Stimulated activated CD4-positive, alpha-beta T cell treated with anti-CD3 and anti-CD28 coated beads, Interleukin-2, amount 100 ng/mL, for 24 hours (primary cell): ENCODE measurements around the gene USF1.
A peak's percentile ranks its signal among the peaks of the same experiment; 100 is the strongest.
"Not testable (repeated sequence)": the region's sequence is repeated elsewhere in the genome, so short reads cannot be mapped to it uniquely, and the experiment has no call there.

Source experiments
- DNase-seq, 2 donors: peaks; one replicate each; pipeline ENCODE4 v3.0.0-alpha.2; 2020

Gene USF1

DNA sequence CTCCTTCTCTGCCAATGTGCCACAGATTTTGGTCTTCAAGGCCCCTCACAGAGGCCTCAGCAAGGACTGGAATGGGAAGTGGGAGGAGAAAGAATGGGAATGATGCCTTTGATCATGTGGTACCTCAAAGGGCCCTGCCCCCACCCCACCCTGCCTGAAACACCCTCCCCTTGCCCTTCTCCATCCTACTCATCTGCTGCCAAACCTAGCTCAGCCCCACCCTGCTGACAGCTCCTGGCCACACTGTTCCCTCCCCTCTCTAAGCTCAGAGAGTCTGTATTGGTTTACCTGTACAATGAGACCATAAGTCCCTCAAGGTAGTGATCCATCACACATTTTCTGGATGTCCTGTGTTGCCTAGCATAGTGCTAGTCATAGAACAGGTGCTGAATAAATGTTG is 30.6 kb upstream of the USF1 start:
- DNase-seq = no peak

DNA sequence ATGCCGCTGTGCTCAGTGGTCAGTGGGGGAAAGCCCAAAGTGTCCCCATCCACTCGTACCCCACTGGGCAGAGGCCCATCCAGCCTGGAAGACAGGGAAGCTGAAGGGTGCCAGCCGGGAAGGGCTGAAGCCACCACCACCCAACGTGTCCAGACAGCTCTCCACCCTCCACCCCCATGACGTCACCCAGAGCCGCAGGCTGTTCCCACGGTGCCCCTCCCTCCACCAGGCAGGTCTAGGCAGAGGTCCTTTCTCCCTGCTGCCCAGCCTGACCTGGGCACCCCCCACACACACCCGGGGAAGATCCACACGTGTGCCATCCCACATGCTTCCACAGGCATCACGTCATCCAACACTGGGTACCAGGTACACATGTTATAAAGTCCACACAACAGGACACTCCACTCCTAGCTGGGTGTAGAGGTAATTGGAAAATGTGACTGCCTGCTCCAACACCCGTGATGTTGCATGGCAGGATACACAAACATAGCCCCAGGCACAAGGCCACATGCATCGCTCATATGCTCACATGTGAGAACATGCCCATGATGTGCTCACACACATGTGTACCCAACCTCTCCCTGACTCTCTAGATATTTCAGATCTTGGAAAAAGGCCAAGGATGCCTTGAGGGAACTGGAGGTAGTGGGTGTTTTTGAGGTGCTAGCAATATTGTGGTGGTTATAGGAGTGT is 29.0 kb upstream of the USF1 start:
- DNase-seq = no peak

DNA sequence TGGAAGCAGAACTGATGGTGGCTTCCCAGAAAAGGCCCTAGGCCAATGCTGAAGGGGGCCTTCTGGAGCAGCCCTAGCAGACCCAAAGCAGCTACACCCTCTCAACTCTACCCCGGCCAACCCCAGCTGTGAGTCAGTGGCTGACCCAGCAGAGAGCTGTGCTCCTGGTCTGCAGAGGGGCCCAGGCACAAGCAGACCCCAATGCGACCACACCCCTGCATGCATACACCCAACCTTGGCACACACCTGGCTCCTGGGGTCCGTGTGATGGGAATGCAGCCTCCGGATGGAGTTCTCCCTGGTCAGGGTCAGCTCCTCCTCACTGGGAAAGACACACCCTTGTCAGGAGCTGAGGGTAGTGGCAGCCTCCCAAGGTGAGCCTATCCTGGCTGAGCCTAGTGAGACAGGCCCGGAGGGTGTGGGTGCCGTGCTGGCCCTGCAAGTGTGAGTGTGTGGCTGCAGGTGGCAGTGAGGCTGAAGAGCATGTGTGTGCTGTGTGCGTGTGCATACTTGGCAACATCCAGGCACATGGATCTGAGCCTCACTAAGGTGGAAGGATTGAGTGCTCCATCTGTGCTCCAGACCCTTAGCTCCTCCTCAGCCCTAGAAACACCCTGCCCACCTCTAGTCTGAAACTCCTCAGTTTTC is 27.8 kb upstream of the USF1 start:
- no peak for DNase-seq

DNA sequence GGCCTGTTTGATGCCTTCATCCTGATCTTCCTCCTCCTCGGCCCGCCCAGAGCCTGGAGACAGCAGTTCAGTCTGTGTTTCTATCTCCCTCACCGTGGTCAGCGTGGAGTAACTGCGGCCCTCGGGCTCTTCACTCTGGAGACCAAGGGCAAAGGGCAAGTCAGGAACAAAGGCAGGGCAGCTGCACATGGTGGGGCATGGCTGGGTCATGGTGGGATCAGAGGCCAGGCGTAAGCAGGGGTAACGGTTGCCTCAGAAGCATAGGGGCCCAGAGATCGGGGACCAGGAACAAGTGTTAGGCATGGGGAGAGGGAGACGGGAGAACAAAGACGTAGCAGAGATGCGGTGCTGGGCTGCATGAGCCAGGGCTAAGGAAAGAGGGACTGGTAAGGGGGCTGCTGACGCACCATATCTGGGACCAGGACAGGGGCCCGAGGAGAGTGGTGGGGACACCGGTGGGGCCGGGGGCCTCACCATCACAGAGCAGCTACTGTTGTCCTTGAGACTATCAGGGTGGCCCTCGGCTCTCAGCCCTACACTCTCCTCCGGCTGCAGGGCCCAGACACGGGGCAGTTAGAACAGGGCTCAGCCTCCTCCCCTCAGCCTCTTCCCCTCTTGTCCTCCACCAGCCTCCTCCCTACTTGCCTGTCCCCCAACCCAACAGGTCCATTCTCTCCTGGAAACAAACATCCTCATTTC is 27.1 kb upstream of the USF1 start:
- no peak for DNase-seq

DNA sequence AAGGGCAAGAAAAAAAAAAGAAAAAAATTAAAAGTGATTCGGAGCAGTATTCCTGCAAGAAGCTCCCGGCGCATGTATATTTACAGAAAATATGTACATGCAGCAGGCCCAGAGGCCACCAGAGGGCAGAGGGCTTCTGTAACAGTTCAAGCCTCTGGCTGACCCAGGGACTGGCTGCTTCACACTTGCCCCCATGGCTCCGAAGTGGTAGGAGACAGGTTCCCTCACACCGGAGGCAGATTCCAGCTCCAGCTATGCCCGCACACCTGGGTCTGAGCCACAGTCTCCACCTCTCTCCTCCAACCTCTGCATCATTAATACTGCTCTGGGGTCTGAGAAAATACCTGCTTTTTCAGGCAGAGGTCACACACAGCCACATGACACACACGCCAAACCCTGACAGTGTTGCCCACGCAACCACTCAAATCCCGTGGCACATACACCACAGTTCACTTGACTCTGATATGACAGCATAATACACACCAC is 26.2 kb upstream of the USF1 start:
- DNase-seq = peak; percentile 54 to 57

DNA sequence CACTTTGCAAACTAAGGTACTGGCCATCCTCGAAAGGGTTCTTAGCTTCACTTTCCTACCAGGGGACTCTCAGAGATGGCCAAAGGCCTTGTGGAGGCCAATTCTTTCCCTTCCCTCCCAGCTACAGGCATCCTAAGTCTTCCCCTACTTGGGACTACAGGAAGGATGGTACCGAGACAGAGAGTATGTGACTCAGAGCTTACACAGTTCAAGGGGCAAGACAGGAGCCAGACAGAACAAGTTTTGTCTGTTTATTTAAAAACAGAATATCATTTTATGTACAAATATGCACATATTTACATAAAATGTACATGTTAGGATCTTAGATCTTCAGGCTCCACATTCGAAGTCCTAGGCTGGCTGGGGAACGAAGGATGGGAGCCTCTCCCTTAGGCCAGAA is 25.0 kb upstream of the USF1 start:
- DNase-seq = no peak

DNA sequence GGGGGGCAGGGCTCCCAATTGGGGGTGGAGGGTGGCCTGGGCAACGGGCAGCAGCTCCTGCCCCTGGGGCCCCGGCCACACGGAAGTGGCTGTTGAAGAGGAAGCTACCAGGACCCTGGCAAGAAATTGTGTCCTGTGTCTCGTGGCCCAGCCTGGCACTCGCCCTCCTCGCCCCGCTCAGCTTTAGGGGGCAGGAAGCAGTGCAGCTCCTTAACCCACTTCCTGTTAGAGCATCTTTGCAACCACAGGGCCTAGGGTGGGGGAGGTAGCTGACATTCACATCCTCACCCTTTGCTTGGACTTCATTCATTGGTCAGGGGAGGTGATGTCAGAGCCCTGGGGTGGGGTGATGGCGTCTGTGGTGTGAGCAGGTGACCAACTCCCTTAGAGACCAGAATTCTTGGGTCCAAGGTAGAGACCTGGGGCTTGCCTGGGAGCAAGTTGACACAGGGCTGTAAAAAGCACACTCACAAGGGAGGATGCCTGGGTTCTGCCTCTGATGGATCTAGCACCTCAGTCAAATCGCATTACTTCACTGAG is 24.0 kb upstream of the USF1 start, which contains the start of gene ARHGAP30:
TSS of gene ARHGAP30 (minus strand) at position 161 of the 540 bp plus-strand sequence. CDS start 267 bp downstream, outside the sequence.
- DNase-seq = peak; percentile 79

DNA sequence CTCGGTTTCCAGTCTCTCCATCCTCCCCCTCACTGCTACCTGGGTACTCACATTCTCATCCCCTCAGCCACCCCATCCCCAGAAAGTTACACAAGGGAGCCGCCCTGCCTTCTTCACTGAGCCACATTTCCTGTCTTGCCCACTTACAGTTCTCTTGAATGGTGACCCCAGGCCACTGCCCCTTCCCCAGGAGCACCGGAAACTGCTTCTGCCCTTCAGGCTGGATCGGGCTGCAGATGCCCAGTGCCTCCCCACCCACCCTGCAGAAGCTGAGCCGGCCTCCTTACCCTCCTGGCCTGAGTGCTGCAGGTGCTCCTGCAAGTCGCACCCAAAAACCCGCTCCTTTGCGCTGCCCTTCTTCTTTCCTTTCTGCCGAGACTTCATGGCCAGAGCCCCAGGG is 23.5 kb upstream of the USF1 start:
- DNase-seq = peak in 1 of 2 donors; percentile 38

DNA sequence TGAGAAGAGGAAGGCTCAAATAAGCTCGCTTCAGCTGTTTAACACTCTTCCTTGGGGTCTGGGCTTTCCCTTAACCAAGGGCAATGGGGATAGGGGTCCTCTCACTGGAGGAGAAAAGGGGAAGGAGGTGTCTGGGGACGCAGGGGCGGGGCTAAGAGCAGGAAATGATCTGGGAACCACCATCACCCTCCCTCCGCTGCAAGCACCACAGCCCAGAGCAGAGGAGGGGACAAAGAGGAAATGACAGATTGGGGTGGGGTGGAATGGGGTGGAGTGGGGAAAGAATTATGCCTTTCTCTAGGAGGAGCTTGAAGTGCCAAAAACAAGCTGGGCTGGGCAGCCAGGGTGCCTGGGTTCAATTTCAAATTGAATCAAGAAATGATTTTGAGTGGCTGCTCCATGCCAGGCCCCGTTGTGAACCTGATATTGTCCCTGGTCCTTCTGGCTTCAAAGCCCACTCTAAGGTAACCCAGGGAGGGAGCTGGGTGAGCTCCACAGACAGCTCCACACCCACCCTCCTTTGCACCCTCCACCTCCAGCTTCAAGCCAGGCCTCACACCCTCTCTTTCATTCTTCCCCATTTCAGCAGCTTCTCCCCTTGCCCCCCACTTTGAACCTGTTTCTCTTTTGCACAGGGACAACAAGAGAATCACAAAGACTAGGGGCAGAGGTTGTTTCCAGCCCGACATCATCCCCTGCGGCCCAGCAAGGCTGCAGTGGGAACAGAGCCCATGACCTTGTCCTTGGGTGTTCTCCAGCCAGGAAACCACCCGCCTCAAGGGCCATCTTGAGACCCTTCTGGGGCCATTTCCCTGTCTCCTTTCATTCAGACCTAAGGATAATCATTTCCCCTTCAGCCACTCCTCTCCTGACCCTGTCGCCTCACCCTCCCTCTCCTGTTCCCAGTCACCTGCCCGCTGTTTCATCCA is 22.8 kb upstream of the USF1 start:
- DNase-seq = peak; percentile 82 to 83

DNA sequence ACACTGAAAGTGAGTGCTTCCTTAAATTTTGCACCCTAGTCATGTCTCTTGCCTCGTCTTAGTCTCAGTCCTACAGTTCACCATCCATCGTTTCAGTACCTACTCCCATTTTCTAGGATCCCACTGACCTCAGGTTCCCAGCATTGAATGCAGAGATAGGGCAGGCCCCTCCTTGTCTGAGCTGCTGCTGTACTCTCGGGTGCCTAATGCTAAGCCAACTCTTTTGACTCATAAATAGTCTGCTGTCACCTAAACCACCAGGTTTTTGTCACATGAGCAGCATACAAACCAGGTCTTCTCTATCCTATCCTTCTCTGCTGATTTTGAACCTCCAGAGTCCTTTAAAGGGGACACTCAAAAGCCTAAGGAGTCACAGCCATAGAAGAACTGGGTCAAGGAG is 20.9 kb upstream of the USF1 start:
- DNase-seq = peak in 1 of 2 donors; percentile 45

DNA sequence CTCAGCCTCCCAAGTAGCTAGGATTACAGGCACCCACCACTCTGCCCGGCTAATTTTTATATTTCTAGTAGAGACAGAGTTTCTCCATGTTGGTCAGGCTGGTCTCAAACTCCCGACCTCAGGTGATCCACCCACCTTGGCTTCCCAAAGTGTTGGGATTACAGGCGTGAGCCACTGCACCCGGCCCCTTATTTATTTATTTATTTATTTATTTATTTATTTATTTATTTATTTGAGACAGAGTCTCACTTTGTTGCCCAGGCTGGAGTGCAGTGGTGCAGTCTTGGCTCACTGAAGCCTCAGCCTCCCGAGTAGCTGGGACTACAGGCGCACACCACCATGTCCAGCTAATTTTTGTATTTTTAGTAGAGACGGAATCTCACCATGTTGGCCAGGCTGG is 19.9 kb upstream of the USF1 start:
- not testable (repeated sequence) for DNase-seq

DNA sequence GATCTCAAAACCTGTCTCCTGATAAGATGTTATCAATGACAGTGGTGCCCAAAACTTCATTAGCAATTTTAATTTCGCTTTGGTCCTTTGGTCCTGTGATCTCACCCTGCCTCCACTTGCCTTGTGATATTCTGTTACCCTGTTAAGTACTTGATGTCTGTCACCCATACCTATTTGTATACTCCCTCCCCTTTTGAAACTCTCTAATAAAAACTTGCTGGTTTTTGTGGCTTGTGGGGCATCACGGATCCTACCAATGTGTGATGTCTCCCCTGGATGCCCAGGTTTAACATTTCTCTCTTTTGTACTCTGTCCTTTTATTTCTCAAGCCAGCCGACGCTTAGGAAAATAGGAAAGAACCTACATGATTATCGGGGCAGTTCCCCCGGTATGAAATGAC is 18.2 kb upstream of the USF1 start:
- DNase-seq = not testable (repeated sequence)

DNA sequence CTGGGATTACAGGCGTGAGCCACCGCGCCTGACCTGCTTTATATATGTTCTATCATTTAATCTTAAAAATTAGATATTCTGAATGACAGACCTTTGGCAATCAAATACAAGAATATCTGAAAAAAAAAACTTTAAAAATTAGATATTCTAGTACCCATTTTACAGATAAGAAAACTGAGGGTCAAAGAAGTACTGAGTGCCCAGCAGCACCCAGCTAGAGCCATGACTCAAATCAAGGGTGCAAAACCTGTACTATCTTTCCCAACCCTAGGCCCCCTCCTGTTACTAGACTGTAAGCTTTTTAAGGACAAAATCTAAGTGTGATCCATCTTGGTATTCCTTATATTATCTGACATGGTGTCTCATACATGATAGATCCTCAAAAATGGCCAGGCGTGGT is 15.6 kb upstream of the USF1 start:
- no peak for DNase-seq

DNA sequence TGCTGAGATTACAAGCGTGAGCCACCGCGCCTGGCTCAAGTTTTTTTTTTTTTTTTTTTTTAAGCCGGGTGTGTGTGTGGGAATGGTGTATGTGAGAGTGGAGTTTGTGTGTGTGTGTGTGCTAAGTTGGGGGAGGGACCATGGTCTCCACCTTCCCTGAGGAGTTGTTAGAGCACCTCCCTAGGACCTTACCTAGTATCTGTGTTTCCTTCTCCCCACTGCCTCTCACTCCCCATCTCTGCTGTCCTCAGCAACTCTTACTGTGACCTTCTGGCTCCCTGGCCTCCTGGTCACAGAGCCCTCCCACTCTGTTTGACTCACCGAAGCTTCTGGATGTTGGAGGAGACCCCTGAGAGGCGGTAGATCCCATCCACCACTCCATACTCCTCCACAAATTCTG is 13.5 kb upstream of the USF1 start:
- no peak for DNase-seq

DNA sequence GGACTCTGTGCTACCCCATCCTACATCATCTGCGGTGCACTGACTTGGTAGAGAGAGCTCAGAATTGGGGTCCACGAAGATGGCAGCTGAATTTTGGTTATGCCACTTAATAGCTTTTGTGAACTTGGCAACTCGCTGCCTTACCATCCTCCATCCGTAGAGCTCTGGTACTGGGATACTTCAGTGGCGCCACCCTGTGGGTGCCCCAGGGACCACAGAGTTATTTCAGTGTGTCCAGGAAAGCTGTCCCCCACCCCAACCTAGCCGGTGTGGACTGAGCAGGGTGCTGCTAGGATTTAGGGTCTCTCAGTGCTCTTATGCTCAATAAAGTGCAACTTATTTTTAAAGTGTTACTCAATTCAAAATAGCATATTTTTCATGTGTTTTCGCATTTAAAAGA is 9.0 kb upstream of the USF1 start:
- no peak for DNase-seq

DNA sequence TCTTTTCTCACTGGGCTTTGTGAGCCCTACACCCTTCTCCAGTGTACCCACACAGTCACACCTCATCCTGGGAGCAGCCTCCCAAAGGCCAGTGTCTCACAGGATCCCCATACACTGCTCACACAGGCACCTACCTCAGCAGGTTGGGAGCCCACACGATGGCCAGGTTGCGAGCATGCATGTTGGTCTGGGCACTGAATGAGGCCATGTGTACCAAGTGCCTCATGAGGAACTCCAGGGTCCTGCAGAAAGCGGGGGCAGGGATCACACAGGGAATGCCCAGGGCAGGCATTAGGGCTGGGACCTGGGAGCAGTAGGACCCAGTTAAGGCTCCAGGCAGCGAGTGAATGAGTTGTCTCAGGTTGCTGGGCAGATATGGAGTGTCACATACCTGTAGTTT is 8.5 kb upstream of the USF1 start:
- no peak for DNase-seq

DNA sequence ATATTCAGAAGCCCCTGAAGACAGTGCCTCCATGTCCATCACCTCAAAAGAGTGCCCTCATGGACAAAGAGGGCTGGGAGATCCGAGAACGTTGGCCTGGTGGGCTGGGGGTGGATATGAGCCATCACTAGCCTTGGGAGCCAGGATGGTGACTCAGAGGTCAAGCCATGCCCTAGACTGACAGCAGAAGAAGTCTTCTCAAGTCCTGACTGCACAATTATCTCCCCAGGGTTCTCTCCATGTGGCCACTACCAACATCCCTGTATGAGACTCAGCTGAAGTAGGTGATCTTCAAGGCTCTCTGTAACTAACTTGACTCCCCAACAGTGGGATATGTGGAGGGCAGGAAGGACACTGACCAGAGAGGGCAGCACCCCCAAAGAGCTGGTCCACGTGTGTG is 7.1 kb upstream of the USF1 start:
- DNase-seq = no peak

DNA sequence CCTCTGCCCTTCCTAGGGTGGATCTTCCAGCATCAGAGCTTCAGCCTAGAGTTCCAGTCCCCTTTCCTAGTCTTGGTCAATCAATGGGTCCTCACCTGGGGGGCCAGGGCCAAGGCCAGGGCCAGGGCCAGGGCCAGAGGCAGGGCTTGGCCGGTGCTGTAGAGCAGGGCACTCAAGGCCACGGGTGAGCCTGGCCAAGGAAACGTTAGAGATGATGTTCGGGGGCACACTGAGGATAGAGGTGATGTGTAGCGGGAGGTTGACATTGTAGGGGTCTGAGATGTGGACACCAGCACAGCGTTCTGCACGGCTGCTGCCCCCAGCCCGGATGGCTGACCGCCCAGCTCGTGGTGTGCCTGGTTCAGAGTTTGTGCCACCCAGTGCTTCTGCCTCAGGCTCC is 5.4 kb upstream of the USF1 start:
- DNase-seq = no peak

DNA sequence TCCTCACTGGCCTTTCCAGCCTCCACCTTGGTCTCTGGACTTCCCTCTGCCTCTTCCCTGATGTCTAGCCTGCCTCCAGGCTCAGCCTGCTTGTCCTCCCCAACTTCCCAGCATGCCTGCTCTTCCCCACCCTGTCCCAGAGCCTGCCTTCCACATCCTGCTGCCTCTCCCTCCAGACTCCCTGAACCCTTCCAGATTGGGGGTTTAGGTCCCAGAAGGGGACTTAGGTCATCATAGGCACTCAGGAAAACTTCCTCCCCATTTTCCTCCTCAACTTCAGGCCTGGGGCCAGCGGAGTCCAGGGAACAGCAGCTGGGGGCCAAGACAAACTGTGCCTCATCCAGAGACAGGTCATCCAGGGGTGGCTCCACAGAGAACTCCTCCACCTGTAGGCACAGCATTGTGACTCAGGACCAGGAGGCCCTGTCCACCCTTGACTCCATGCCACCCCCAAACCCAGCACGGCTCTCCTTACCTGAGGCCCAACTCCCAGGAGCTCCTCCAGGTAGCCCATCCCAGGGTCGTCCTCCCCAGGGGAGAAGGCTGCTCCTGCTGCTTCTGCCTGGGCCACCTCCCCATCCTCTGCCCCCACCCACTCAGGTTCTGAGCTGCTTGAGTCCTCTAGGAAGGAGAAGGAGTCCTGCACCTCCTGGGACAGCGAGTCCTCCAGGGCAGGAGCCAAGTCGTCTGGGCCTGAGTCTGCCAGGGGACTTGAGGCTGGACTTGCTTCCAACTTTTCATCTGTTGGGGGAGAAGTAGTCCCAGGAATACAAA is 3.4 kb upstream of the USF1 start:
- no peak for DNase-seq

DNA sequence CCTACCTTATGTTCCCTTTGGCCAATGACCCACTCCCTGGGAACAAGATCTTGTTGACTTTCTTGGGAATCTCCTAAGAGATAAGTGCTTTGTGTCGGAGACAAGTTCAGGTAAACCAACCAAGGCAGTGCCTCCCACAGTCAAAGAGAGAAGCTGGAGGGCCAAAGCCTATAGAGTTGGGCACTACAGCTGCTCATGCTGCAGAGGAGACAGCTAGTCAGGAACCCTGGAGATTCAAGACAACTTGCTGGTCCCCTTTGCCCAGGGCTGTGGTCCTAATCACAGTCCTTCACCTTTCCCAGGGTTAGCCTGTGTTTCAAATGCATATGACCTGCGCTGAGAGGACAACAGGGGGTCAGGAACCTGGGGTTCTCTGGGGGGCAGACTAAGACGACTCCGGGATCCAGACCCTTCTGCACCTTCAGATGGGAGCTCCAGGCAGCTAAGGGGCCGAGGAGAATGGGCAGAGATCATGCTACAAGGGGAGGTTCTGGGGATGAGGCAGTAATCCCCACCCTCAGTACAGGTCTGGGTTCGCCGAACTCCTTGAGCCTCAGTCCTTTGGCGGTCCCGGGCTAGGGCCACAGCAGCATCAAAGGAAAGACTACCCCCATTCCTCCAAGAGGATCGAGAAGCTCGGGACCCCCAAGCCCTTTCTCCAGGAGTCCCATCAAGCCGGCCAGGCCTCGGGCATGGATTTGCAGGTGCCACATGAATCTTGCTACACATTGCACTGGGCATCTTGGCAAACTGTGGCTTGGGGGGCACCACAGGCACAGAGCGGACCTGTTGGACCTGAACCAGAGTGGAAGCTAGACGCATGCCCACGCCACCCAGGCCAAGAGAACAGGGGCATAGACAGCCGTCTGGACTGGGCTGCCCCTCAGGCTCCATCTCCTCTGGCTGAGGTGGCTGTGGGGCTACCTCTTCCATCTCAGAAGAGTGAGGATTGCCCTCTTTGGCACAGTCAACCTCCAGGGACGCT is 2.0 kb upstream of the USF1 start:
- DNase-seq = no peak
